GM06990 (cell line): ENCODE results near the gene EIF4A3.

Experiments
- DNase-seq: peaks from one replicate; pipeline ENCODE4 v3.0.0-alpha.2; 2011; ENCODE audit not compliant: insufficient read length; ENCODE audit errors: extremely low read depth
- H3K27me3 ChIP-seq: replicated peaks from 2 replicates; pipeline ENCODE4 v1.6.0; 2011; ENCODE audit warnings: low read length; ENCODE audit not compliant: control insufficient read depth, insufficient read depth
- H3K36me3 ChIP-seq: 2 replicates; pipeline ENCODE4 v1.5.1; 2011; ENCODE audit warnings: low read length; ENCODE audit not compliant: control insufficient read depth, insufficient read depth
- H3K4me3 ChIP-seq: replicated peaks from 2 replicates; pipeline ENCODE4 v1.5.1; 2011; ENCODE audit warnings: low read depth, mild to moderate bottlenecking, control low read depth, low read length
- TF ChIP-seq, protein P1 (sequence below): IDR thresholded peaks from 2 replicates; pipeline ENCODE4 v1.5.1; 2011; ENCODE audit warnings: low read length, control low read depth, mild to moderate bottlenecking, inconsistent platforms; ENCODE audit not compliant: insufficient read depth, poor library complexity, severe bottlenecking

EIF4A3 gene

DNA sequence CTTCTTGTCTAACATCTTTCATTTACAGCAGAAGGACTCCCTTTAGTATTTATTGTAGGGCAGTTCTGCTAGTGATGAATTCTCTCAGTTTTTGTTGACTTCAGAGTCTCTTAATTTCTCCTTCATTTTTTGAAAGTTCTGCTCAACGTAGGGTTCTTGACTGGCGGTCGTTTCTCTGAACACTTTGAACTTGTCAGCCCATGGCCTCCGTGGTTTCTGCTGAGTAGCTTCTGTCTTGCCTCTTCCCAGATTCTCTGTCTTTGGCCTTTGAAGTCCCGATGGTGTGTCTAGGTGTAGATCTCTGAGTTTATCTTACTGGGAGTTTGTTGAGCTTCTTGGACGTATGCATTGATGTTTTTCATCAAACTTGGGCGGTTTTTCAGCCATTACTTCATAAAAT is 32.2 kb downstream of the EIF4A3 start:
- no peak overlapping the region for H3K4me3 ChIP-seq
- no peaks in the 10 kb centered on the region for H3K36me3 ChIP-seq
- TF ChIP-seq, protein P1, sequence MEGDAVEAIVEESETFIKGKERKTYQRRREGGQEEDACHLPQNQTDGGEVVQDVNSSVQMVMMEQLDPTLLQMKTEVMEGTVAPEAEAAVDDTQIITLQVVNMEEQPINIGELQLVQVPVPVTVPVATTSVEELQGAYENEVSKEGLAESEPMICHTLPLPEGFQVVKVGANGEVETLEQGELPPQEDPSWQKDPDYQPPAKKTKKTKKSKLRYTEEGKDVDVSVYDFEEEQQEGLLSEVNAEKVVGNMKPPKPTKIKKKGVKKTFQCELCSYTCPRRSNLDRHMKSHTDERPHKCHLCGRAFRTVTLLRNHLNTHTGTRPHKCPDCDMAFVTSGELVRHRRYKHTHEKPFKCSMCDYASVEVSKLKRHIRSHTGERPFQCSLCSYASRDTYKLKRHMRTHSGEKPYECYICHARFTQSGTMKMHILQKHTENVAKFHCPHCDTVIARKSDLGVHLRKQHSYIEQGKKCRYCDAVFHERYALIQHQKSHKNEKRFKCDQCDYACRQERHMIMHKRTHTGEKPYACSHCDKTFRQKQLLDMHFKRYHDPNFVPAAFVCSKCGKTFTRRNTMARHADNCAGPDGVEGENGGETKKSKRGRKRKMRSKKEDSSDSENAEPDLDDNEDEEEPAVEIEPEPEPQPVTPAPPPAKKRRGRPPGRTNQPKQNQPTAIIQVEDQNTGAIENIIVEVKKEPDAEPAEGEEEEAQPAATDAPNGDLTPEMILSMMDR = no peak
- DNase-seq = no peak
- no peaks in the 10 kb centered on the region for H3K27me3 ChIP-seq

DNA sequence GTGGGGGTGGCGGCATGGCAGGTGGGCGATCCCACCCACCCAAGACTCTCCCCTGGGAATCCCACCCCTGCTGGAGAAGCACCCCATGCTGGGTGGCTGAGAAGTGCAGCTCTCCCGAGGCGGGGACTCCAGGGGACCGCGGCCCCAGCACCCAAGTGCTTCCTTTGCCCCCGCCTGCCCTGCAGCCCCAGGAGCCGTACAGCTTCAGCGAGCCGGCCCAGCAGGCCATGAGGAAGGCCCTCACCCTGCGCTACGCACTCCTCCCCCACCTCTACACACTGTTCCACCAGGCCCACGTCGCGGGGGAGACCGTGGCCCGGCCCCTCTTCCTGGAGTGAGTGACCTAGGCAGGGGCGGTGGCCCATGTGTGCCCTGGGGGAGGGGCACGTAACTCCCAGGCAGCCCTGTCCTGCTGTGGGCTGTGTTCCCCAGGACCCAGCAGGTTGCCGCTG is 33.9 kb downstream of the EIF4A3 start:
- Histone ChIP-seq H3K4me3 (no peak overlapping the region), H3K36me3 (no peaks in the 10 kb centered on the region), H3K27me3 (no peaks in the 10 kb centered on the region)
- TF ChIP-seq, protein P1 = no peak
- no peak for DNase-seq

DNA sequence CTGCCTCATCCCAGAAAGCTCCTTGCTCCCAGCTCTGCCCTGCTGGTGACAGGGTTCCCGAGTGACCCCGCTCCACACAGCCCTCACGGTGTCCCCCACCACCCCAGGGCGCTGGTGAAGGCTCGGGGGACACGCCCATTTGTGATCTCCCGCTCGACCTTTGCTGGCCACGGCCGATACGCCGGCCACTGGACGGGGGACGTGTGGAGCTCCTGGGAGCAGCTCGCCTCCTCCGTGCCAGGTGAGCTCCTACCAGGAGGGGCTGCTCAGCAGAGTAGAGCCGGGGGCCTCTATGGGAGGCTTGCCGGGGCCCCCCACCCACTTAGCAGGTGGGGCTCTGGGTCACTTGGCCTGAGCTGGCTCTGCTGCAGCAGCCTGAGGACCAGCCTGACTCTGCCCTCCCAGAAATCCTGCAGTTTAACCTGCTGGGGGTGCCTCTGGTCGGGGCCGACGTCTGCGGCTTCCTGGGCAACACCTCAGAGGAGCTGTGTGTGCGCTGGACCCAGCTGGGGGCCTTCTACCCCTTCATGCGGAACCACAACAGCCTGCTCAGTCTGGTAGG is 34.4 kb downstream of the EIF4A3 start:
- DNase-seq = no peak
- TF ChIP-seq, protein P1 = no peak
- Histone ChIP-seq H3K36me3 (no peaks in the 10 kb centered on the region), H3K4me3 (no peak overlapping the region), H3K27me3 (no peaks in the 10 kb centered on the region)

DNA sequence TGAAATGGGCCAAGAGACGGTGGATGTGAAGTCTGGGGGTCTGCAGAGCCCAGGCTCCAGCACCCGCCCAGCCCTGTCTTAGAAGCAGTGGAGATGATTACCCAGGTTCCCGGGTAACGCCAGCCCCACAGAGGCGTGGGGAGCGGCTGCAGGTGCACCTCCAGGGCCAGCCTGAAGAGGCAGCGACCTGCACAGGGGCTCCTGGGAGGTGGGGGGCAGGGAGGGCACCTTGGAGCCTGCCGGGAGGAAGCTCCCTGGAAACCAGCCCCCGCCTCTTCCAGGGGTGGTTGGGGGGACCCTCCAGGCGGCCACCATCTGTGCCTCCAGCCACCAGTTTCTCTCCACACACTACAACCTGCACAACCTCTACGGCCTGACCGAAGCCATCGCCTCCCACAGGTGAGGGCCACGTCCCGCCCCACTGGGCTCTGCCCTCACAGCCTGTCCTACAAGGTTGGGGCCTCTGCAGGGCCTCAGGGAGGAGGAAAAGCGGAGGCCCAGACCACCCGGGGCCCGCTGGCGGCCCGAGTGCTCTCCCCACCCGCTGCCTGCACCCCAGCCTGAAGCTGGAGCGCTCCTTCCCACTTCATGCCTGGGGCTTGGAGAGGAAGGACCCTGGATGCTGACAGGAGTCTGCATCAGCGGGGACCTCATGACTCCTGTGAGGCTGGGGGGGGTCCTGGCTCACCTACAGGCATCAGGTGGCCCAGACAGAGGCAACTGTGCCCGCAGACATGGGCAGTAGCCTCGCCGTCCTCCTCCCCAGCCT is 35.0 kb downstream of the EIF4A3 start:
- Histone ChIP-seq H3K36me3 (no peaks in the 10 kb centered on the region), H3K4me3 (no peak overlapping the region), H3K27me3 (no peaks in the 10 kb centered on the region)
- TF ChIP-seq, protein P1 = no peak
- no peak for DNase-seq

DNA sequence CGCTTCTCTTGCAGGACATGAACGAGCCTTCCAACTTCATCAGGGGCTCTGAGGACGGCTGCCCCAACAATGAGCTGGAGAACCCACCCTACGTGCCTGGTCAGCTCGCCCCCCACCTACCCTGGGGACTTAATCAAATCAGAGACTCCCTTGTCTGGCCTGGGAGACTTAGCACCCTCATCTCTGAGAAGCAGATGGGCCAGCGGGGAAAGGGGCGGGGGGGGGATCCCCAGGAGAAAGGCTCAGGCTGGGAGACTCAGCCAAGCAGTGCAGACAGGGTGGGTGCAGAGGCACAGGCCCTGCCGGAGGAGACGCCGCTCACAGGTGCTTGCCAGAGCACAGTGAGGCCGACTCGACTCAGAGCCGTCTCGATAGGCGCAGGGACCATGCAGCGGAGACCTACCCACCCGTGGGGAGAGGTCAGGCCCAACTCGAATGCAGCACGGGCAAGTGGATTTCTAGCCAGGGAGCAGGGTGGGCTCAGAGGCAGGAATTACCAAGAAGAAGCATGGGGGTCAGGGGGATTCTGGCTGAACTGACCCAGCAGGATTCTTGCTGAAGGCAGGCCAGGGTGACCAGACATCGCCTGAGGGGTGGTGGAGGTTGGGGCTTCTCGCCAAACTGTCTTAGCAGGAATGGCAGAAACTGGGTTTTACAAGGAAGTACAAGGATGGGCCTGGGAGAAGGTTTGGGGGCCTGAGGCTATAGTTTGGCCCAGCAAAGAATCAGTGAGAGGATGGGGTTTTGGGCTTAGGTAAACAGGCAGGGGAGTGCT is 35.8 kb downstream of the EIF4A3 start:
- DNase-seq = no peak
- Histone ChIP-seq H3K4me3 (no peak overlapping the region), H3K36me3 (no peaks in the 10 kb centered on the region), H3K27me3 (no peaks in the 10 kb centered on the region)
- TF ChIP-seq, protein P1 = no peak
